Sigmoid colon (tissue), 7 donors: ENCODE measurements around the gene UQCRHL. TPM values are rescaled to one million over a fixed set of nuclear protein-coding genes. Genes with fewer than 3 reads are reported as not detected.

ENCODE experiments used
- DNase-seq: peaks from one replicate; pipeline ENCODE4 v3.0.0-alpha.2; 2019
- H3K27ac ChIP-seq, 4 donors: fragments of 200-600 bp; sonication (generic); one replicate each; pipeline ENCODE4 v1.5.1; 2016 to 2019; ENCODE audit warnings: mild to moderate bottlenecking in 1 of 4
- H3K27me3 ChIP-seq, 3 donors: fragments of 200-600 bp; sonication (generic); one replicate each; pipeline ENCODE4 v1.5.1; 2019; ENCODE audit warnings: mild to moderate bottlenecking in 1 of 3
- H3K36me3 ChIP-seq, 4 donors: fragments of 200-600 bp; sonication (generic); one replicate each; pipeline ENCODE4 v1.5.1; 2016 to 2019
- H3K4me1 ChIP-seq, 4 donors: fragments of 200-600 bp; sonication (generic); one replicate each; pipeline ENCODE4 v1.5.1; 2017 to 2019
- H3K4me3 ChIP-seq, 4 donors: fragments of 200-600 bp; sonication (generic); one replicate each; pipeline ENCODE4 v1.5.1; 2017 to 2019; ENCODE audit warnings: mild to moderate bottlenecking in 2 of 4, moderate library complexity in 1 of 4
- H3K9me3 ChIP-seq, 4 donors: fragments of 200-600 bp in 3 of 4; sonication (generic) in 3 of 4; one replicate each; pipeline versions ENCODE4 v1.5.1 to v1.6.1; 2013 to 2019
- CTCF ChIP-seq, 4 experiments: fragments of 450-650 bp in 3 of 4; fragments of 200-600 bp in 1 of 4; IDR thresholded peaks; one replicate each; pipeline ENCODE4 v1.5.1; 2016 to 2019; ENCODE audit warnings: antibody characterized with exemption in 4 of 4, mild to moderate bottlenecking in 3 of 4, moderate library complexity in 2 of 4
- EP300 ChIP-seq, 4 donors: sonication (generic); formaldehyde crosslinking; IDR thresholded peaks; one replicate each; pipeline ENCODE4 v1.6.1; 2017; ENCODE audit warnings: antibody characterized with exemption in 4 of 4
- POLR2A ChIP-seq, 2 donors: fragments of 450-650 bp; IDR thresholded peaks; one replicate each; pipeline ENCODE4 v1.6.1; 2016; ENCODE audit warnings: antibody characterized with exemption in 2 of 2, mild to moderate bottlenecking in 2 of 2, moderate library complexity in 2 of 2
- POLR2AphosphoS5 ChIP-seq, 4 donors: sonication (generic); formaldehyde crosslinking; IDR thresholded peaks; one replicate each; pipeline ENCODE4 v1.6.1; 2017; ENCODE audit warnings: antibody characterized with exemption in 4 of 4
- WGBS, 2 donors: extraction: QIAGEN DNeasy Blood & Tissue Kit; methylation state at CpG; one replicate each; pipeline ENCODE4 v1.1.7; 2013; 5-methylcytosine and 5-hydroxymethylcytosine counted together
- intact Hi-C: fragments of 100-400 bp; cut with DNase I; formaldehyde crosslinking; loops from one replicate; pipeline ENCODE4 v1.15.1; 2023
- polyA plus RNA-seq, 3 donors: library from polyadenylated mRNA; stranded (reverse); fragments of 200-250 nt; gene quantifications; one replicate each; pipeline ENCODE4 v1.2.3, GENCODE V29; 2013
- total RNA-seq, 4 donors: library from RNA; depleted of rRNA; stranded (reverse); fragments of >200 nt; gene quantifications; one replicate each; pipeline ENCODE4 v1.1.0, GENCODE V29; 2016
- donor health status: healthy with polysubstance abuse.
- donor health status: Bipolar disorder and iron deficiency.
- donor health status: healthy.

Gene UQCRHL
- total and polyA plus RNA-seq, 7 donors = 0.54 to 4.6 (median 2.2) TPM

- TF ChIP-seq POLR2A (IDR thresholded peaks at IDR 0.05) (peak in 1 of 2 donors; percentile 29), POLR2AphosphoS5 (IDR thresholded peaks at IDR 0.05) (no peak)
- Histone ChIP-seq H3K36me3 (peaks cover 0 to 44% (median 22%) of the 10 kb centered on the region in 4 donors), H3K4me1 (peaks cover 0 to 35% (median 30%) of the 10 kb centered on the region in 4 donors), H3K9me3 (no peaks in the 10 kb centered on the region), H3K27ac (no peak overlapping the region), H3K27me3 (peaks cover 0 to 9% (median 0%) of the 10 kb centered on the region in 3 donors), H3K4me3 (no peak overlapping the region)
- DNase-seq = no peak
- intact Hi-C loops = loop anchor here (5.0 kb wide), 1 partner anchor 162 kb away; no protein-coding TSS in a partner anchor
- 9 to 52% methylated on average over 10 of the region's 10 CpGs for WGBS, 2 donors
Measured at GRCh38 chr1:15764269-15764764, 43.1 kb downstream of the UQCRHL start.

GRCh38 chr1:15762546-15762945, 44.9 kb downstream of the UQCRHL start:
- H3K4me3 ChIP-seq = no peak overlapping the region
- no peaks in the 10 kb centered on the region for H3K9me3 ChIP-seq
- H3K27ac ChIP-seq = no peak overlapping the region
- DNase-seq = no peak
- WGBS, 2 donors = 75 to 80% methylated on average over 10 of the region's 10 CpGs
- peaks cover 0 to 52% (median 43%) of the 10 kb centered on the region in 4 donors for H3K4me1 ChIP-seq
- peaks cover 0 to 26% (median 7%) of the 10 kb centered on the region in 4 donors for H3K36me3 ChIP-seq
- no peak for TF ChIP-seq EP300 (IDR thresholded peaks at IDR 0.05)
- TF ChIP-seq POLR2A (IDR thresholded peaks at IDR 0.05) = no peak
- no peak for TF ChIP-seq POLR2AphosphoS5 (IDR thresholded peaks at IDR 0.05)
- TF ChIP-seq CTCF (IDR thresholded peaks at IDR 0.05) = no peak
- intact Hi-C loops = loop anchor here (5.0 kb wide), 1 partner anchor 160 kb away; no protein-coding TSS in a partner anchor
- H3K27me3 ChIP-seq = peaks cover 0 to 13% (median 2%) of the 10 kb centered on the region in 3 donors

GRCh38 chr1:15761366-15762128, 45.9 kb downstream of the UQCRHL start:
- DNase-seq = no peak
- peak overlapping the region in 2 of 4 donors; percentile 84 to 91 for H3K4me3 ChIP-seq
- peaks cover 0 to 20% (median 5%) of the 10 kb centered on the region in 4 donors for H3K36me3 ChIP-seq
- 59 to 64% methylated on average over 8 of the region's 8 CpGs for WGBS, 2 donors
- H3K9me3 ChIP-seq = no peaks in the 10 kb centered on the region
- H3K4me1 ChIP-seq = peaks cover 0 to 54% (median 44%) of the 10 kb centered on the region in 4 donors
- intact Hi-C loops = loop anchor here (5.0 kb wide), 1 partner anchor 159 kb away; no protein-coding TSS in a partner anchor
- TF ChIP-seq EP300 (IDR thresholded peaks at IDR 0.05) (no peak), CTCF (IDR thresholded peaks at IDR 0.05) (no peak), POLR2AphosphoS5 (IDR thresholded peaks at IDR 0.05) (no peak), POLR2A (IDR thresholded peaks at IDR 0.05) (no peak)
- peaks cover 0 to 13% (median 2%) of the 10 kb centered on the region in 3 donors for H3K27me3 ChIP-seq
- H3K27ac ChIP-seq = peak overlapping the region; percentile 63 to 84 (median 80)

- TF ChIP-seq POLR2A (IDR thresholded peaks at IDR 0.05) = no peak
- TF ChIP-seq EP300 (IDR thresholded peaks at IDR 0.05) = no peak
- TF ChIP-seq CTCF (IDR thresholded peaks at IDR 0.05) = no peak
- TF ChIP-seq POLR2AphosphoS5 (IDR thresholded peaks at IDR 0.05) = no peak
- peak overlapping the region in 3 of 4 donors; percentile 19 to 91 (median 84) for H3K4me3 ChIP-seq
- intact Hi-C loops = loop anchor here (5.0 kb wide), 1 partner anchor 158 kb away; no protein-coding TSS in a partner anchor
- peaks cover 0 to 13% (median 2%) of the 10 kb centered on the region in 3 donors for H3K27me3 ChIP-seq
- peak overlapping the region; percentile 79 to 84 (median 81) for H3K27ac ChIP-seq
- peaks cover 0 to 12% (median 3%) of the 10 kb centered on the region in 4 donors for H3K36me3 ChIP-seq
- WGBS, 2 donors = 58 to 77% methylated on average over 12 of the region's 12 CpGs
- peak; percentile 82 for DNase-seq
- H3K4me1 ChIP-seq = peaks cover 0 to 54% (median 46%) of the 10 kb centered on the region in 4 donors
- no peaks in the 10 kb centered on the region for H3K9me3 ChIP-seq
Measured at GRCh38 chr1:15760520-15761211, 46.8 kb downstream of the UQCRHL start.
